ENCODE data around the gene PMP22. TPM values are rescaled to one million over a fixed set of nuclear protein-coding genes. Genes with fewer than 3 reads are reported as not detected.
A peak's percentile ranks its signal among the peaks of the same experiment; 100 is the strongest.

Gene PMP22
- total and polyA plus RNA-seq, 2 of the 13 experiments (the other 11 are each of a cell fraction or from before 2014, with no cell fraction given), result 5.7 to 6.2 TPM

- Histone ChIP-seq H4K20me1 (ENCODE audit: insufficient read depth, low read length) (no peaks in the 10 kb centered on the region), H3K4me3 (replicated peaks in 1 of 3; ENCODE audit: insufficient read depth in 1 of 3, low read depth in 2 of 3, low read length in 3 of 3) (no peak overlapping the region), H3K4me2 (ENCODE audit: low read depth, low read length) (no peak overlapping the region), H3K27ac (ENCODE audit: extremely low read length, insufficient read depth, low read length) (no peak overlapping the region), H3K9ac (ENCODE audit: insufficient read depth, low read depth, low read length) (no peak overlapping the region), H2AFZ (ENCODE audit: low read length) (no peak overlapping the region), H3K79me2 (ENCODE audit: insufficient read depth, low read length) (no peaks in the 10 kb centered on the region), H3K27me3 (ENCODE audit: control insufficient read depth in 1 of 2, insufficient read depth in 2 of 2, low read length in 2 of 2) (peaks cover 15 to 60% of the 10 kb centered on the region in 2 experiments), H3K36me3 (replicated peaks in 1 of 2; ENCODE audit: control insufficient read depth in 1 of 2, insufficient read depth in 2 of 2, low read length in 2 of 2) (no peaks in the 10 kb centered on the region), H3K4me1 (ENCODE audit: insufficient read depth, low read length) (peaks cover 23% of the 10 kb centered on the region), H3K9me3 (ENCODE audit: low read length) (no peaks in the 10 kb centered on the region)
- DNase-seq (ENCODE audit: low spot score) (no peak), ATAC-seq (no peak), FAIRE-seq (no peak)
- ChIA-PET CTCF (ENCODE audit: low intra/inter-chr PET ratio, low total read pairs) (no interaction called here), POLR2A (no interaction called here)
- intact Hi-C loops (cut with micrococcal nuclease; ENCODE audit: unreplicated experiment), result loop anchor here (10.0 kb wide), 1 partner anchor 108 kb away; no protein-coding TSS in a partner anchor
- 55% methylated on average over 13 of the region's 13 CpGs for WGBS (ENCODE audit: low lambda C conversion rate)
- no TSS peak for BruUV-seq (replicated peaks)
- TF ChIP-seq ZNF703 (CRISPR knock-in tag; IDR thresholded peaks at IDR 0.05; ENCODE audit: borderline replicate concordance), result no peak
- no peak for TF ChIP-seq ZNF484 (CRISPR knock-in tag; IDR thresholded peaks at IDR 0.05; ENCODE audit: borderline replicate concordance, low read depth)
- no peak for TF ChIP-seq ZNF564 (CRISPR knock-in tag; IDR thresholded peaks at IDR 0.05)
- no peak for TF ChIP-seq ZBTB42 (CRISPR knock-in tag; IDR thresholded peaks at IDR 0.05)
- peak; percentile 43 to 65; a peak in 3 of 4 replicates for TF ChIP-seq MAFK (conservative IDR thresholded peaks at IDR 0.05 in 1 of 2, IDR thresholded peaks at IDR 0.05 in 1 of 2; ENCODE audit: low read length in 2 of 2)
- TF ChIP-seq, protein P1, sequence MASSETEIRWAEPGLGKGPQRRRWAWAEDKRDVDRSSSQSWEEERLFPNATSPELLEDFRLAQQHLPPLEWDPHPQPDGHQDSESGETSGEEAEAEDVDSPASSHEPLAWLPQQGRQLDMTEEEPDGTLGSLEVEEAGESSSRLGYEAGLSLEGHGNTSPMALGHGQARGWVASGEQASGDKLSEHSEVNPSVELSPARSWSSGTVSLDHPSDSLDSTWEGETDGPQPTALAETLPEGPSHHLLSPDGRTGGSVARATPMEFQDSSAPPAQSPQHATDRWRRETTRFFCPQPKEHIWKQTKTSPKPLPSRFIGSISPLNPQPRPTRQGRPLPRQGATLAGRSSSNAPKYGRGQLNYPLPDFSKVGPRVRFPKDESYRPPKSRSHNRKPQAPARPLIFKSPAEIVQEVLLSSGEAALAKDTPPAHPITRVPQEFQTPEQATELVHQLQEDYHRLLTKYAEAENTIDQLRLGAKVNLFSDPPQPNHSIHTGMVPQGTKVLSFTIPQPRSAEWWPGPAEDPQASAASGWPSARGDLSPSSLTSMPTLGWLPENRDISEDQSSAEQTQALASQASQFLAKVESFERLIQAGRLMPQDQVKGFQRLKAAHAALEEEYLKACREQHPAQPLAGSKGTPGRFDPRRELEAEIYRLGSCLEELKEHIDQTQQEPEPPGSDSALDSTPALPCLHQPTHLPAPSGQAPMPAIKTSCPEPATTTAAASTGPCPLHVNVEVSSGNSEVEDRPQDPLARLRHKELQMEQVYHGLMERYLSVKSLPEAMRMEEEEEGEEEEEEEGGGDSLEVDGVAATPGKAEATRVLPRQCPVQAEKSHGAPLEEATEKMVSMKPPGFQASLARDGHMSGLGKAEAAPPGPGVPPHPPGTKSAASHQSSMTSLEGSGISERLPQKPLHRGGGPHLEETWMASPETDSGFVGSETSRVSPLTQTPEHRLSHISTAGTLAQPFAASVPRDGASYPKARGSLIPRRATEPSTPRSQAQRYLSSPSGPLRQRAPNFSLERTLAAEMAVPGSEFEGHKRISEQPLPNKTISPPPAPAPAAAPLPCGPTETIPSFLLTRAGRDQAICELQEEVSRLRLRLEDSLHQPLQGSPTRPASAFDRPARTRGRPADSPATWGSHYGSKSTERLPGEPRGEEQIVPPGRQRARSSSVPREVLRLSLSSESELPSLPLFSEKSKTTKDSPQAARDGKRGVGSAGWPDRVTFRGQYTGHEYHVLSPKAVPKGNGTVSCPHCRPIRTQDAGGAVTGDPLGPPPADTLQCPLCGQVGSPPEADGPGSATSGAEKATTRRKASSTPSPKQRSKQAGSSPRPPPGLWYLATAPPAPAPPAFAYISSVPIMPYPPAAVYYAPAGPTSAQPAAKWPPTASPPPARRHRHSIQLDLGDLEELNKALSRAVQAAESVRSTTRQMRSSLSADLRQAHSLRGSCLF (CRISPR knock-in tag; IDR thresholded peaks at IDR 0.05; ENCODE audit: borderline replicate concordance), result no peak
- TF ChIP-seq, protein P2, sequence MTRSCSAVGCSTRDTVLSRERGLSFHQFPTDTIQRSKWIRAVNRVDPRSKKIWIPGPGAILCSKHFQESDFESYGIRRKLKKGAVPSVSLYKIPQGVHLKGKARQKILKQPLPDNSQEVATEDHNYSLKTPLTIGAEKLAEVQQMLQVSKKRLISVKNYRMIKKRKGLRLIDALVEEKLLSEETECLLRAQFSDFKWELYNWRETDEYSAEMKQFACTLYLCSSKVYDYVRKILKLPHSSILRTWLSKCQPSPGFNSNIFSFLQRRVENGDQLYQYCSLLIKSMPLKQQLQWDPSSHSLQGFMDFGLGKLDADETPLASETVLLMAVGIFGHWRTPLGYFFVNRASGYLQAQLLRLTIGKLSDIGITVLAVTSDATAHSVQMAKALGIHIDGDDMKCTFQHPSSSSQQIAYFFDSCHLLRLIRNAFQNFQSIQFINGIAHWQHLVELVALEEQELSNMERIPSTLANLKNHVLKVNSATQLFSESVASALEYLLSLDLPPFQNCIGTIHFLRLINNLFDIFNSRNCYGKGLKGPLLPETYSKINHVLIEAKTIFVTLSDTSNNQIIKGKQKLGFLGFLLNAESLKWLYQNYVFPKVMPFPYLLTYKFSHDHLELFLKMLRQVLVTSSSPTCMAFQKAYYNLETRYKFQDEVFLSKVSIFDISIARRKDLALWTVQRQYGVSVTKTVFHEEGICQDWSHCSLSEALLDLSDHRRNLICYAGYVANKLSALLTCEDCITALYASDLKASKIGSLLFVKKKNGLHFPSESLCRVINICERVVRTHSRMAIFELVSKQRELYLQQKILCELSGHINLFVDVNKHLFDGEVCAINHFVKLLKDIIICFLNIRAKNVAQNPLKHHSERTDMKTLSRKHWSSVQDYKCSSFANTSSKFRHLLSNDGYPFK (CRISPR knock-in tag; IDR thresholded peaks at IDR 0.05; ENCODE audit: borderline replicate concordance), result no peak
- no peak for TF ChIP-seq TP53 (CRISPR knock-in tag; conservative IDR thresholded peaks at IDR 0.05)
- TF ChIP-seq ZBTB2 (CRISPR knock-in tag; IDR thresholded peaks at IDR 0.05; ENCODE audit: low read depth), result no peak
- TF ChIP-seq MAFF (IDR thresholded peaks at IDR 0.05; ENCODE audit: low read depth, low read length), result peak; percentile 56
- in situ Hi-C loops (cut with HindIII; ENCODE audit: extremely low pct_ligation_motif_present, low pct_unique_long_range_greater_than_20kb), result no loop called here
These were observed 1.4 kb upstream of the PMP22 start for GRCh38 chr17:15266325-15267125.

All from HepG2 (cell line).